CD4-positive, alpha-beta T cell (primary cell): ENCODE measurements around the gene CARD6. TPM values are rescaled to one million over a fixed set of nuclear protein-coding genes. Genes with fewer than 3 reads are reported as not detected.

Experiments used
- ATAC-seq: fragments of 200-7000 bp; cut with Tn5 transposase; one replicate; pipeline ENCODE4 v1.10.0; 2022; ENCODE audit warnings: mild to moderate bottlenecking; ENCODE audit not compliant: poor library complexity
- CTCF ChIA-PET: fragments of 350-600 bp; sonication (Branson Sonifier 250); formaldehyde crosslinking; loops from one replicate; lab custom pipeline; 2021; ENCODE audit warnings: antibody characterized with exemption, inconsistent platforms; lab: Charles Lee
- POLR2A ChIA-PET: fragments of 350-600 bp; sonication (Branson Sonifier 250); formaldehyde crosslinking; loops from one replicate; lab custom pipeline; 2021; ENCODE audit warnings: antibody characterized with exemption, inconsistent platforms; lab: Charles Lee
- DNase-seq, 14 experiments: peaks; one replicate each; pipeline ENCODE4 v3.0.0-alpha.2; 2013 to 2020; ENCODE audit warnings: mixed read lengths in 2 of 14
- H3K27ac ChIP-seq, 2 donors: one replicate each; pipeline versions ENCODE4 v1.5.1 to v1.7.0; 2013; ENCODE audit warnings: low read length in 2 of 2, low read depth in 1 of 2, mild to moderate bottlenecking in 1 of 2
- H3K27me3 ChIP-seq, 2 experiments: 1 replicate in 1 of 2; 2 replicates in 1 of 2; pipeline versions ENCODE4 v1.6.1 to v1.7.0; 2013; ENCODE audit warnings: low read length in 2 of 2, control low read depth in 1 of 2, mild to moderate bottlenecking in 1 of 2, moderate library complexity in 1 of 2; ENCODE audit not compliant: insufficient read depth in 2 of 2, control insufficient read depth in 1 of 2
- H3K36me3 ChIP-seq: one replicate; pipeline ENCODE4 v1.6.1; 2013; ENCODE audit warnings: low read length, control low read depth; ENCODE audit not compliant: insufficient read depth
- H3K4me1 ChIP-seq: one replicate; pipeline ENCODE4 v1.6.1; 2013; ENCODE audit warnings: low read length, control low read depth; ENCODE audit not compliant: insufficient read depth
- H3K4me3 ChIP-seq: one replicate; pipeline ENCODE4 v1.5.1; 2013; ENCODE audit warnings: mild to moderate bottlenecking, low read length, moderate library complexity
- H3K9me3 ChIP-seq, 2 experiments: 1 replicate in 1 of 2; 2 replicates in 1 of 2; pipeline versions ENCODE4 v1.6.1 to v1.7.0; 2013; ENCODE audit warnings: low read length in 2 of 2, mild to moderate bottlenecking in 2 of 2, control low read depth in 1 of 2, moderate library complexity in 1 of 2; ENCODE audit not compliant: control insufficient read depth in 1 of 2, insufficient read depth in 1 of 2
- H3K27ac Mint-ChIP-seq: one replicate; pipeline ENCODE4 v1.8.0; 2020; ENCODE audit warnings: mixed read lengths
- H3K27me3 Mint-ChIP-seq: one replicate; pipeline ENCODE4 v1.8.0; 2021; ENCODE audit warnings: mixed read lengths
- H3K36me3 Mint-ChIP-seq: one replicate; pipeline ENCODE4 v1.8.0; 2021; ENCODE audit warnings: low read depth, mixed read lengths
- H3K4me1 Mint-ChIP-seq: one replicate; pipeline ENCODE4 v1.8.0; 2021; ENCODE audit warnings: low read depth, mixed read lengths
- H3K4me3 Mint-ChIP-seq: one replicate; pipeline ENCODE4 v1.8.0; 2020; ENCODE audit warnings: mild to moderate bottlenecking, mixed read lengths
- H3K9me3 Mint-ChIP-seq: one replicate; pipeline ENCODE4 v1.8.0; 2020; ENCODE audit warnings: mixed read lengths
- intact Hi-C, 2 experiments: fragments of 100-400 bp; cut with DNase I in 1 of 2; cut with micrococcal nuclease in 1 of 2; formaldehyde crosslinking; loops; one replicate each; pipeline versions ENCODE4 v1.15.1 to v1.9.0; 2023 to 2025; cut with DNase I, micrococcal nuclease
- total RNA-seq, 174 experiments: library from RNA in 2 of 174; stranded (reverse) in 2 of 174; gene quantifications; one replicate each; pipeline ENCODE4 v1.2.3 and lab custom pipeline; 2021 to 2026
- TF ChIP-seq, protein P1 (sequence below): fragments of 200-600 bp; IDR thresholded peaks from one replicate; pipeline ENCODE4 v1.8.0; 2022; ENCODE audit warnings: antibody characterized with exemption, mild to moderate bottlenecking

CARD6 gene
- total RNA-seq, 2 experiments from 2014 or later: 0.16 to 0.53 TPM

DNA sequence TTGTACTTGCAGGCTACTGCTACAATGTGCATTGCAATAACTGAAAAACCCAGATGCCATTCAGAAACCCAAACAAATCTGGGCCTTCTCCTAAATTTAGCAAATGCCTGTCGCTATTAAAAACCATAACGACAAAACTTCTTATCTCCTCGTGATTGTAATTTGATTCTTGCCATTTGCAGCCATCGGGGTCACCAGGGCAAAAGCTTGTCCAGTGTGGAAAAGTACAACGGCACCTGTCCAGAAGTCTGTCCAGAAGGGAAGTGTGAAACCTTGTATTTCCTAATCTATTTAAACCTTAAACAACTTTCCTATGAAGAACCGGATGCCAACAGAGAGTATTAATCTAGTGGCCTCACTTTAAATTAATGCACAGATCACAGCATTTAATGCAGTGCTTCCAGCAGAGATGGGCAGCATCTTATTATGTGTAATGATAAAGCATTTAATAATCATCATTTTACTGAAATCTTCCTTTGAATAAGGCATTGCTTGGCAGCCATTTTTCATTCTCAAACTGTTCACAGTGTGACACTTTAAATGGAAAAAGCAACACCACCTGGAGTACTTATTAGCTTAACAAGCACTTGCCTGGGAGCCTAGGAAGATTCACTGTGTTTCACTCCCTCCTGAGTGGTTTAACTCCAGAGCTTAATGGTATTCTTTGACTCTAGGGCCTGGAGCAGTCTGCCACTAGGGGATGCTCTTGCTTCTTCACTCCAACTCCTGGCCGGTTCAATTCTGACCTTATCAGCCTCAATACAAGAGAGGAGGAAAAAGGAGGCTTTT is 63.2 kb downstream of the CARD6 start:
- H3K36me3 ChIP-seq: no peaks in the 10 kb centered on the region
- H3K9me3 ChIP-seq: no peaks in the 10 kb centered on the region
- H3K4me1 Mint-ChIP-seq: no peaks in the 10 kb centered on the region
- H3K27ac ChIP-seq: no peak overlapping the region
- ATAC-seq (no peak), DNase-seq (peak in 5 of 14 experiments; percentile 8 to 36 (median 22))
- no peak overlapping the region for H3K4me3 ChIP-seq
- no peaks in the 10 kb centered on the region for H3K27me3 ChIP-seq
- ChIA-PET POLR2A (no interaction called here), CTCF (interaction anchor here (1.4 kb wide), 1 partner anchor 899 kb away, joined by 3 read pairs; no protein-coding TSS in a partner anchor)
- H3K36me3 Mint-ChIP-seq: no peaks in the 10 kb centered on the region
- intact Hi-C loops: no loop called here
- TF ChIP-seq, protein P1, sequence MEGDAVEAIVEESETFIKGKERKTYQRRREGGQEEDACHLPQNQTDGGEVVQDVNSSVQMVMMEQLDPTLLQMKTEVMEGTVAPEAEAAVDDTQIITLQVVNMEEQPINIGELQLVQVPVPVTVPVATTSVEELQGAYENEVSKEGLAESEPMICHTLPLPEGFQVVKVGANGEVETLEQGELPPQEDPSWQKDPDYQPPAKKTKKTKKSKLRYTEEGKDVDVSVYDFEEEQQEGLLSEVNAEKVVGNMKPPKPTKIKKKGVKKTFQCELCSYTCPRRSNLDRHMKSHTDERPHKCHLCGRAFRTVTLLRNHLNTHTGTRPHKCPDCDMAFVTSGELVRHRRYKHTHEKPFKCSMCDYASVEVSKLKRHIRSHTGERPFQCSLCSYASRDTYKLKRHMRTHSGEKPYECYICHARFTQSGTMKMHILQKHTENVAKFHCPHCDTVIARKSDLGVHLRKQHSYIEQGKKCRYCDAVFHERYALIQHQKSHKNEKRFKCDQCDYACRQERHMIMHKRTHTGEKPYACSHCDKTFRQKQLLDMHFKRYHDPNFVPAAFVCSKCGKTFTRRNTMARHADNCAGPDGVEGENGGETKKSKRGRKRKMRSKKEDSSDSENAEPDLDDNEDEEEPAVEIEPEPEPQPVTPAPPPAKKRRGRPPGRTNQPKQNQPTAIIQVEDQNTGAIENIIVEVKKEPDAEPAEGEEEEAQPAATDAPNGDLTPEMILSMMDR: peak; percentile 57
- no peak overlapping the region for H3K4me3 Mint-ChIP-seq
- no peaks in the 10 kb centered on the region for H3K9me3 Mint-ChIP-seq
- H3K27ac Mint-ChIP-seq: no peak overlapping the region
- H3K4me1 ChIP-seq: no peaks in the 10 kb centered on the region
- peaks cover 19% of the 10 kb centered on the region for H3K27me3 Mint-ChIP-seq

GRCh38 chr5:40904994-40905306 is 63.8 kb downstream of the CARD6 start:
- Histone ChIP-seq H3K4me1 (no peaks in the 10 kb centered on the region), H3K27me3 (no peaks in the 10 kb centered on the region), H3K4me3 (no peak overlapping the region), H3K36me3 (no peaks in the 10 kb centered on the region), H3K27ac (no peak overlapping the region), H3K9me3 (no peaks in the 10 kb centered on the region)
- ATAC-seq (no peak), DNase-seq (no peak)
- CTCF ChIA-PET: no interaction called here
- Mint-ChIP-seq H3K27me3 (peaks cover 20% of the 10 kb centered on the region), H3K27ac (no peak overlapping the region), H3K4me1 (no peaks in the 10 kb centered on the region), H3K4me3 (no peak overlapping the region), H3K9me3 (no peaks in the 10 kb centered on the region), H3K36me3 (no peaks in the 10 kb centered on the region)
- TF ChIP-seq, protein P1: no peak
- POLR2A ChIA-PET: interaction anchor here (0.7 kb wide), 1 partner anchor 11 kb away, joined by 4 read pairs; no protein-coding TSS in a partner anchor
- intact Hi-C loops: no loop called here

GRCh38 chr5:40906351-40906751 is 65.2 kb downstream of the CARD6 start:
- DNase-seq (no peak), ATAC-seq (no peak)
- no peaks in the 10 kb centered on the region for H3K27me3 ChIP-seq
- intact Hi-C loops: no loop called here
- no peaks in the 10 kb centered on the region for H3K4me1 Mint-ChIP-seq
- no peak overlapping the region for H3K27ac ChIP-seq
- H3K36me3 ChIP-seq: no peaks in the 10 kb centered on the region
- H3K9me3 ChIP-seq: no peaks in the 10 kb centered on the region
- H3K4me3 Mint-ChIP-seq: no peak overlapping the region
- no peak overlapping the region for H3K27ac Mint-ChIP-seq
- POLR2A ChIA-PET: no interaction called here
- no peaks in the 10 kb centered on the region for H3K9me3 Mint-ChIP-seq
- no peaks in the 10 kb centered on the region for H3K4me1 ChIP-seq
- no peaks in the 10 kb centered on the region for H3K36me3 Mint-ChIP-seq
- peaks cover 24% of the 10 kb centered on the region for H3K27me3 Mint-ChIP-seq
- H3K4me3 ChIP-seq: no peak overlapping the region
- TF ChIP-seq, protein P1: no peak
- CTCF ChIA-PET: no interaction called here
